ENCODE results near the gene EPM2A. TPM values are rescaled to one million over a fixed set of nuclear protein-coding genes. Genes with fewer than 3 reads are reported as not detected.

The EPM2A gene
- total and polyA plus RNA-seq, 2 experiments from 2014 or later: 3.7 to 17.8 TPM

DNA sequence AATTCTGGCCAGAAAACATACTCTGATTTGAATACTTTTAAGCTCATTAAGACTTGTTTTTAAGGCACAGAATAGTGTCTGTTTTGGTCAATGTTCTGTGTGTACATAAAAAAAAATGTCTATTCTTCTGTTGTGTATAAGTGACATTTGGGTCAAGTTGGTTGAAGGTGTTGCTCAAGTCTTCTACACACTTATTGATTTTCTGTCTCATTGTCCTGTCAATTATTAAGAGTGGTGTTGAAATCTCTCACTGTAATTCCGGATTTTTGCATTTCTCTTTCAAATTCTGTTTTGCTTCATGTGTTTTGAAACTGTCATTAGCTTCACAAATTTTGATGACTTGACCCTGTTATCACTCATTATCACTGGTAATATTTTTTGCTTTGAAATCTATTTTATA lies 37.5 kb upstream of the EPM2A start (continued):
- no peak for TF ChIP-seq ZNF462 (CRISPR knock-in tag; IDR thresholded peaks at IDR 0.05)
- no peak for TF ChIP-seq STAT1 (IDR thresholded peaks at IDR 0.05; ENCODE audit: unreplicated experiment)
- no peak for TF ChIP-seq EZH2phosphoT487 (IDR thresholded peaks at IDR 0.05; ENCODE audit: unreplicated experiment)
- no peak for TF ChIP-seq CREB1 (CRISPR knock-in tag; IDR thresholded peaks at IDR 0.05; ENCODE audit: low read depth)

DNA sequence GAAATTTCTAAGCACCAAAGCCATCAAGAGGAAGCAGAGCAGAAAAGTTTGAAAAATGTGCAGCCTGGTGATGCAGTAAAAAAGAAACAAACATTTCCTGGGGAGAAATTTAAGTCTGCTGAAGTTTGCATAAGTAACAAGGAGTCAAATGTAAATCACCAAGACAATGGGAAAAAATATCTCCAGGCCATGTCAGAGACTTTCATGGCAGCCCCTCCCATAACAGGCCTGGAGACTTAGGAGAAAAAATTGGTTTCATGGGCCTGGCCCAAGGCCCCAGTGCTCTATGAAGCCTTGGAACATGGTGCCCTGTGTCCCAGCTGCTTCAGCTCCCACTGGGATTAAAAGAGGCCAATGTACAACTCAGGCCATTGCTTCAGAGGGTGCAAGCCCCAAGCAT lies 30.1 kb upstream of the EPM2A start:
- Mint-ChIP-seq H3K36me3 (ENCODE audit: low read depth) (peaks cover 3% of the 10 kb centered on the region; the same call in 1 of the 3 replicates), H3K27me3 (ENCODE audit: insufficient read depth, low read depth, poor library complexity) (no peaks in the 10 kb centered on the region), H3K9me3 (peaks cover 8% of the 10 kb centered on the region), H3K4me1 (peaks cover 5% of the 10 kb centered on the region; the same call in 1 of the 3 replicates), H3K4me3 (no peak overlapping the region), H3K27ac (no peak overlapping the region)
- ATAC-seq (no peak), DNase-seq (ENCODE audit: low spot score) (no peak)
- no peaks in the 10 kb centered on the region for H3K27me3 ChIP-seq (ENCODE audit: insufficient read depth)
- no peaks in the 10 kb centered on the region for H3F3A ChIP-seq (replicated peaks; ENCODE audit: low read depth)
- H3K9me2 ChIP-seq (ENCODE audit: insufficient read depth): no peaks in the 10 kb centered on the region; the same call in 1 of the 2 replicates
- no peak overlapping the region for H3K27ac ChIP-seq (ENCODE audit: low read depth)
- H3K4me2 ChIP-seq: no peak overlapping the region
- H3K79me2 ChIP-seq (replicated peaks; ENCODE audit: insufficient read depth): no peaks in the 10 kb centered on the region
- H2AFZ ChIP-seq: no peak overlapping the region
- no peaks in the 10 kb centered on the region for H3K36me3 ChIP-seq (ENCODE audit: insufficient read depth)
- no peaks in the 10 kb centered on the region for H3K4me1 ChIP-seq (ENCODE audit: insufficient read depth)
- H4K20me1 ChIP-seq (replicated peaks; ENCODE audit: insufficient read depth): no peaks in the 10 kb centered on the region
- no peak overlapping the region for H3K4me3 ChIP-seq
- no peak for TF ChIP-seq EZH2 (IDR thresholded peaks at IDR 0.05; ENCODE audit: low read depth, unreplicated experiment)
- no peak for TF ChIP-seq JUNB (IDR thresholded peaks at IDR 0.05; ENCODE audit: unreplicated experiment)
- TF ChIP-seq ZNF114 (CRISPR knock-in tag; IDR thresholded peaks at IDR 0.05): no peak
- no peak for TF ChIP-seq CREB1 (CRISPR knock-in tag; IDR thresholded peaks at IDR 0.05; ENCODE audit: low read depth)
- TF ChIP-seq, protein P1, sequence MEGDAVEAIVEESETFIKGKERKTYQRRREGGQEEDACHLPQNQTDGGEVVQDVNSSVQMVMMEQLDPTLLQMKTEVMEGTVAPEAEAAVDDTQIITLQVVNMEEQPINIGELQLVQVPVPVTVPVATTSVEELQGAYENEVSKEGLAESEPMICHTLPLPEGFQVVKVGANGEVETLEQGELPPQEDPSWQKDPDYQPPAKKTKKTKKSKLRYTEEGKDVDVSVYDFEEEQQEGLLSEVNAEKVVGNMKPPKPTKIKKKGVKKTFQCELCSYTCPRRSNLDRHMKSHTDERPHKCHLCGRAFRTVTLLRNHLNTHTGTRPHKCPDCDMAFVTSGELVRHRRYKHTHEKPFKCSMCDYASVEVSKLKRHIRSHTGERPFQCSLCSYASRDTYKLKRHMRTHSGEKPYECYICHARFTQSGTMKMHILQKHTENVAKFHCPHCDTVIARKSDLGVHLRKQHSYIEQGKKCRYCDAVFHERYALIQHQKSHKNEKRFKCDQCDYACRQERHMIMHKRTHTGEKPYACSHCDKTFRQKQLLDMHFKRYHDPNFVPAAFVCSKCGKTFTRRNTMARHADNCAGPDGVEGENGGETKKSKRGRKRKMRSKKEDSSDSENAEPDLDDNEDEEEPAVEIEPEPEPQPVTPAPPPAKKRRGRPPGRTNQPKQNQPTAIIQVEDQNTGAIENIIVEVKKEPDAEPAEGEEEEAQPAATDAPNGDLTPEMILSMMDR (conservative IDR thresholded peaks at IDR 0.05; ENCODE audit: low read depth in 2 of 2): no peak
- no peak for TF ChIP-seq NANOG (IDR thresholded peaks at IDR 0.05; ENCODE audit: borderline replicate concordance)
- TF ChIP-seq, protein P2, sequence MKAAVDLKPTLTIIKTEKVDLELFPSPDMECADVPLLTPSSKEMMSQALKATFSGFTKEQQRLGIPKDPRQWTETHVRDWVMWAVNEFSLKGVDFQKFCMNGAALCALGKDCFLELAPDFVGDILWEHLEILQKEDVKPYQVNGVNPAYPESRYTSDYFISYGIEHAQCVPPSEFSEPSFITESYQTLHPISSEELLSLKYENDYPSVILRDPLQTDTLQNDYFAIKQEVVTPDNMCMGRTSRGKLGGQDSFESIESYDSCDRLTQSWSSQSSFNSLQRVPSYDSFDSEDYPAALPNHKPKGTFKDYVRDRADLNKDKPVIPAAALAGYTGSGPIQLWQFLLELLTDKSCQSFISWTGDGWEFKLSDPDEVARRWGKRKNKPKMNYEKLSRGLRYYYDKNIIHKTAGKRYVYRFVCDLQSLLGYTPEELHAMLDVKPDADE (IDR thresholded peaks at IDR 0.05): no peak
